ENCODE results near the gene CACNB4.
A peak's percentile ranks its signal among the peaks of the same experiment; 100 is the strongest.

Gene CACNB4

GRCh38 chr2:152099367-152100050 is 665 bp upstream of the CACNB4 start:
- TF ChIP-seq CTCF (IDR thresholded peaks at IDR 0.05; ENCODE audit: control insufficient read depth, insufficient read depth, low read depth, low read length, missing control alignments), result no peak
- peak overlapping the region; percentile 51 for H3K4me3 ChIP-seq (ENCODE audit: control insufficient read depth, low read depth, low read length)
- no peak for DNase-seq (ENCODE audit: low read depth)

GRCh38 chr2:152097801-152098495 is 896 bp downstream of the CACNB4 start:
- TF ChIP-seq CTCF (IDR thresholded peaks at IDR 0.05; ENCODE audit: control insufficient read depth, insufficient read depth, low read depth, low read length, missing control alignments), result no peak
- peak overlapping the region; percentile 51 for H3K4me3 ChIP-seq (ENCODE audit: control insufficient read depth, low read depth, low read length)
- DNase-seq (ENCODE audit: low read depth), result no peak

GRCh38 chr2:152097290-152097800 is 1.5 kb downstream of the CACNB4 start:
- no peak for DNase-seq (ENCODE audit: low read depth)
- peak overlapping the region; percentile 51 for H3K4me3 ChIP-seq (ENCODE audit: control insufficient read depth, low read depth, low read length)
- TF ChIP-seq CTCF (IDR thresholded peaks at IDR 0.05; ENCODE audit: control insufficient read depth, insufficient read depth, low read depth, low read length, missing control alignments), result no peak

- no peak for DNase-seq (ENCODE audit: low read depth)
- H3K4me3 ChIP-seq (ENCODE audit: control insufficient read depth, low read depth, low read length), result no peak overlapping the region
- TF ChIP-seq CTCF (IDR thresholded peaks at IDR 0.05; ENCODE audit: control insufficient read depth, insufficient read depth, low read depth, low read length, missing control alignments), result no peak
Measured at GRCh38 chr2:152095146-152095545, 3.7 kb downstream of the CACNB4 start.

GRCh38 chr2:152094014-152094413 is 4.8 kb downstream of the CACNB4 start:
- H3K4me3 ChIP-seq (ENCODE audit: control insufficient read depth, low read depth, low read length), result no peak overlapping the region
- no peak for DNase-seq (ENCODE audit: low read depth)
- TF ChIP-seq CTCF (IDR thresholded peaks at IDR 0.05; ENCODE audit: control insufficient read depth, insufficient read depth, low read depth, low read length, missing control alignments), result no peak

GRCh38 chr2:152093464-152093863 is 5.4 kb downstream of the CACNB4 start:
- DNase-seq (ENCODE audit: low read depth), result no peak
- no peak for TF ChIP-seq CTCF (IDR thresholded peaks at IDR 0.05; ENCODE audit: control insufficient read depth, insufficient read depth, low read depth, low read length, missing control alignments)
- no peak overlapping the region for H3K4me3 ChIP-seq (ENCODE audit: control insufficient read depth, low read depth, low read length)
